Common myeloid progenitor, CD34-positive (primary cell): ENCODE results near the gene PER2.
A peak's percentile ranks its signal among the peaks of the same experiment; 100 is the strongest.

Experiments used
- CTCF ChIA-PET: fragments of 350-600 bp; sonication (Branson Sonifier 250); formaldehyde crosslinking; loops from one replicate; lab custom pipeline; 2021; ENCODE audit warnings: antibody characterized with exemption; lab: Charles Lee
- POLR2A ChIA-PET: fragments of 350-600 bp; sonication (Branson Sonifier 250); formaldehyde crosslinking; loops from one replicate; lab custom pipeline; 2021; ENCODE audit warnings: antibody characterized with exemption; lab: Charles Lee
- DNase-seq, 3 donors: peaks; one replicate each; pipeline versions ENCODE4 v3.0.0 to v3.0.0-alpha.2; 2013
- H3K27ac ChIP-seq, 2 experiments: 1 replicate in 1 of 2; 2 replicates in 1 of 2; pipeline ENCODE4 v1.7.0; 2013; ENCODE audit warnings: inconsistent platforms in 2 of 2, low read length in 2 of 2, mild to moderate bottlenecking in 2 of 2, low read depth in 1 of 2, moderate library complexity in 1 of 2; ENCODE audit not compliant: severe bottlenecking in 2 of 2, insufficient read depth in 1 of 2, poor library complexity in 1 of 2
- H3K27me3 ChIP-seq, 5 experiments: replicated peaks in 2 of 5; 1 replicate in 3 of 5; 2 replicates in 2 of 5; pipeline versions ENCODE4 v1.6.1 to v1.7.0; 2013; ENCODE audit warnings: low read length in 4 of 5, mild to moderate bottlenecking in 2 of 5, moderate library complexity in 2 of 5, inconsistent platforms in 1 of 5; ENCODE audit not compliant: insufficient read depth in 5 of 5, control insufficient read depth in 4 of 5
- H3K36me3 ChIP-seq, 4 experiments: 1 replicate in 2 of 4; 2 replicates in 2 of 4; pipeline versions ENCODE4 v1.6.1 to v1.7.0; 2013; ENCODE audit warnings: low read length in 3 of 4, control low read depth in 1 of 4, mild to moderate bottlenecking in 1 of 4; ENCODE audit not compliant: control insufficient read depth in 4 of 4, insufficient read depth in 4 of 4
- H3K4me1 ChIP-seq, 4 experiments: 1 replicate in 3 of 4; 2 replicates in 1 of 4; pipeline versions ENCODE4 v1.6.1 to v1.7.1; 2013; ENCODE audit warnings: low read length in 3 of 4, mild to moderate bottlenecking in 3 of 4, control low read depth in 1 of 4, inconsistent platforms in 1 of 4, moderate library complexity in 1 of 4; ENCODE audit not compliant: control insufficient read depth in 4 of 4, insufficient read depth in 4 of 4; ENCODE audit errors: control extremely low read depth in 1 of 4
- H3K4me3 ChIP-seq, 7 experiments: 1 replicate in 4 of 7; 2 replicates in 3 of 7; pipeline versions ENCODE4 v1.5.1 to v1.7.0; 2013; ENCODE audit warnings: mild to moderate bottlenecking in 7 of 7, low read length in 6 of 7, moderate library complexity in 6 of 7, inconsistent platforms in 2 of 7, low read depth in 2 of 7, control low read depth in 1 of 7; ENCODE audit not compliant: insufficient read depth in 4 of 7, control insufficient read depth in 1 of 7; ENCODE audit errors: extremely low read depth in 1 of 7
- H3K9me3 ChIP-seq, 5 experiments: 1 replicate in 4 of 5; 2 replicates in 1 of 5; pipeline versions ENCODE4 v1.6.1 to v1.7.1; 2013; ENCODE audit warnings: low read length in 4 of 5, mild to moderate bottlenecking in 2 of 5, inconsistent platforms in 1 of 5, low read depth in 1 of 5, moderate library complexity in 1 of 5; ENCODE audit not compliant: control insufficient read depth in 4 of 5, insufficient read depth in 2 of 5; ENCODE audit errors: control extremely low read depth in 1 of 5
- WGBS: methylation state at CpG from one replicate; pipeline ENCODE4 v1.1.5; 2013; ENCODE audit not compliant: insufficient coverage; 5-methylcytosine and 5-hydroxymethylcytosine counted together

PER2 gene

DNA sequence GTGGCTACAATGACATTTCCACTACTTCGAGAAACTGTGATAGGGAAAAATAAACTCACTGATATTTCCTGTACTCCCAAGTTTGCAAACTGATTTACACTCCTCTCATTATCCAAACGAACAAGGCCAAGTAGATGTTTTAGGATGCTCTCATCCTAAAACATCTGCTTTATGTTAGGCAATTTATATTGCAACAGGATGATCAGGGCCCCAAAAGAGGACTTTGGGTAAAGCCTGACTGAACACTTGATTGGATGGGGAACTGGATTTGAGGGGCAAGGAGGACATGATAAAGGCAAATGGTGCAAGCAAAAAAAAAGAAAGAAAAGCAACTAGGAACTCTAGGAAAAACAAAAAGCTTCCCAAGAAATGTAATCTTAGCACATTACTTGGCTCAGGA lies 46.4 kb downstream of the PER2 start:
- Histone ChIP-seq H3K27me3 (peaks cover 5 to 46% (median 28%) of the 10 kb centered on the region in 5 experiments), H3K4me3 (no peak overlapping the region), H3K9me3 (peaks cover 0 to 5% (median 0%) of the 10 kb centered on the region in 5 experiments), H3K27ac (no peak overlapping the region), H3K4me1 (peaks cover 0 to 19% (median 17%) of the 10 kb centered on the region in 4 experiments), H3K36me3 (peaks cover 6 to 15% (median 12%) of the 10 kb centered on the region in 4 experiments)
- CTCF ChIA-PET, result interaction anchor here (0.6 to 1.7 kb wide), 2 partner anchors 14 to 881 kb away, joined by 3 to 5 read pairs; no protein-coding TSS in a partner anchor
- POLR2A ChIA-PET, result no interaction called here
- no peak for DNase-seq
- WGBS, result 100% methylated on average over 1 of the region's 2 CpGs

DNA sequence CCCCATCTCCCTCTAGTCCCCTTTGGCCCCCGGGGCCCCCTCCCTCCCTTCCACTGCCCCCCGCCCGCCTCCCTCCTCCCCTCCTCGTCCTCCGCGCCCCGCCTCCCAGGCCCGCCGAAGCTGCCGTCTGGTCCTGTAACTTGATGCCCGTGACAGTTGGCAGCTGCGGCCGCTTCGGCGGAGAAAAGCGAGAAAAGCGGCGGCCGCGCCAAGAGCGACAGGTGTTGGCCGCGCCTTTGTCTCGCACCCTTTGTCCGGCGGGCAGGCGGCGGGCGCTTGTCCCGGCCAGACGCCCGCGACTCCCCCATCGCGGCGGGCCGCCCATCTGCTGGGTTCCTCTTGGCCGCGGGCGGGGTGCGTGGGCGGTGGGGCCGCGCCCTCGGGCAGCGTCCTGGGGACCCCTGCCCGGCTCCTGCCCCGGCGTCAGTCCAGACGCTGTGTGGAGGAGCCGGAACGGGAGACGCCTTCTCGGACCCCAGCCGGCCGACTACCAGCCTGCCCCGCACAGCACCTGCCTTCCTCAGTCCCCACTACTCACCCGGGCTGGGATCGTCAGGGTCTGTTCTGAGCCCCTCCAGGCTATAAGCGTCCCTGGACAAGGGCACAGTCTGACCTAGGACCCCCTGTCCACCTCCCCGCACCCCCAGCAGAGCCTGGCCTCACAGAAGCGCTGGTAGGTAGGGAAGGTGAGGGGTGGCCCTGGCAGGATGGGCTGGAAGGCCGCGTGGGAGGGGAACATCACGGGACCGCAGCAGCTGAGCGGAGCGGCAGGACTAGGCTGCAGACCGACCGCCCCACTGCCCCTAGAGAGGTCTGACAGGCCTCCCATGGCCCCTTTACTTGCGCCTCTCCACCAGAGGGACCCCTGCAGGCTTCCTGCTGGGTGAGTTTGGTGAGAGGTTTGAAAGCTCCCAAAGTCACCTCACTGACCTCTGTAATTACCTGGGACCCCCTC lies 47.4 kb downstream of the PER2 start:
- peak in 2 of 3 donors; percentile 33 to 46 for DNase-seq
- ChIA-PET CTCF (interaction anchor here (0.6 kb wide), 1 partner anchor 880 kb away, joined by 3 read pairs; no protein-coding TSS in a partner anchor), POLR2A (no interaction called here)
- WGBS, result 10% methylated on average over 55 of the region's 71 CpGs
- H3K4me1 ChIP-seq, result peaks cover 0 to 19% (median 17%) of the 10 kb centered on the region in 4 experiments
- H3K36me3 ChIP-seq, result peaks cover 6 to 9% (median 7%) of the 10 kb centered on the region in 4 experiments
- peaks cover 0 to 5% (median 0%) of the 10 kb centered on the region in 5 experiments for H3K9me3 ChIP-seq
- H3K27ac ChIP-seq, result no peak overlapping the region
- H3K27me3 ChIP-seq, result peaks cover 6 to 56% (median 32%) of the 10 kb centered on the region in 5 experiments
- peak overlapping the region in 3 of 7 experiments; percentile 4 to 74 (median 33) for H3K4me3 ChIP-seq

DNA sequence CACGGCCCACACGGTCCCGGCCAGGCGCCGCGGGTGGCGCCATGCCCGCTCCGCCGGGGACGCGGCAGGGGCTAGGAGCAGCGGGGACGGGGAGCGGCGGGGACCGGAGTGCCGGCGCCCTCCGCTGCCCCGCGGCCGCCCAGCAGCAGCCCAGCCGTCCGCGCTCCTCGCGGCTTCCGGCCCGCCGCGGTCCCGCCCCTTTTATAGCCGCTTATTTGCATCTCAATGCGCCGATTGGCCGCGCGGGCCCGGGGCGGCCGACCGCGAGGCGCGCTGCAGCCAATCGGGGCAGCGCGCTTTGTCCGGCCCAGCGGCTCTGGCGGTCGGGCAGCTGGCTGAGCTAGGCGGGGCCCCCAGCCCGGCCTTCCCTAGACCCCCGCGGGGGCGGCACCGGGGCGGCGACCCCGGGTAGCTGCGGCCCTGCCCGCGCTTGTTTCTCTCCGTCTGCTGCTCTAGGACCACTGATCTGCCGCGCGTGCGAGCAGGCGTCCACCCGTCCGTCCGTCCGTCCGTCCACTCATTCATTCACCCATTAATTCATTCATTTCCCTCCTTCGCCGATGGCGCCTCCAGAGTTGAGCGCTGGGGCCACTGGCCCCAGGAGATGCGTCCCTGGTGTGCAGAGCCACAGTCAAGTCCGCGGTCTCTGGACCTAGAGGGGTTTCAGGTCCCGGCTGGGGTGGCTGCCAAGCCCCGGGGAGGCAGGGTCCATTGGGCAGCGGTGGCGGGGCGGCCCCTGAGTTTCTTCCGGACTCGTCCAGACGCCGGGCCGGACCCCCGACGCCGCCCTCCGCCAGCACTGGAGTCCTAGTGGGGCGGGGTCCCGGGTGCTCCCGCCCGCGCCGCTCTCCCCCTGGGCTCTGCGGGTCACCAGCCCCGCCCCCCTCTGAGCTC lies 48.3 kb downstream of the PER2 start, which contains the start of gene HES6:
Gene HES6, minus strand, starts transcription at position 176 of the 894 bp plus-strand sequence. Its CDS starts 133 bp downstream, at position 43.
- under 1% methylated on average over 77 of the region's 105 CpGs for WGBS
- H3K27me3 ChIP-seq, result peaks cover 12 to 65% (median 37%) of the 10 kb centered on the region in 5 experiments
- peaks cover 0 to 19% (median 17%) of the 10 kb centered on the region in 4 experiments for H3K4me1 ChIP-seq
- peak within 1 kb of the TSS; percentile 17 to 74 (median 62) for H3K4me3 ChIP-seq
- ChIA-PET CTCF (interaction anchor here (0.7 kb wide), 1 partner anchor 9 kb away, joined by 3 read pairs; no protein-coding TSS in a partner anchor), POLR2A (no interaction called here)
- H3K9me3 ChIP-seq, result peaks cover 0 to 5% (median 0%) of the 10 kb centered on the region in 5 experiments
- no peak within 1 kb of the TSS for H3K27ac ChIP-seq
- H3K36me3 ChIP-seq, result peaks cover 3 to 6% (median 4%) of the 10 kb centered on the region in 4 experiments
- peak; percentile 74 to 83 (median 74) for DNase-seq

DNA sequence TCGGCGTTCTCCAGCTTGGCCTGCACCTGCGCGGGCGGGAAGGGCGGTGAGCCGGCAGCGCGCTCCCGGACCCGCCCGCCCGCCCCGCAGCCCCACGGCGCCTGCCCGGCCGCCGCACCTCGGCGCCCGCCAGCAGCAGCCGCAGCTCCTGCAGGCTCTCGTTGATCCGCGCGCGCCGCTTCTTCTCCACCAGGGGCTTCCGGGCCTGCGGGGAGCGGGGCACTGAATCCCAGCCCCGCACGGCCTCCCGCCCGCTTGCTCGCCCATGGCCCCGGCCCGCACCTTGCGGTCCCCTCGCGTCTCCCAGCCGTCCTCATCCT lies 48.9 kb downstream of the PER2 start:
- Histone ChIP-seq H3K36me3 (peaks cover 2 to 4% (median 3%) of the 10 kb centered on the region in 4 experiments), H3K4me1 (peaks cover 0 to 21% (median 19%) of the 10 kb centered on the region in 4 experiments), H3K4me3 (peak overlapping the region; percentile 17 to 74 (median 62)), H3K9me3 (peaks cover 0 to 5% (median 0%) of the 10 kb centered on the region in 5 experiments), H3K27ac (no peak overlapping the region), H3K27me3 (peaks cover 12 to 66% (median 38%) of the 10 kb centered on the region in 5 experiments)
- ChIA-PET CTCF (interaction anchor here (0.7 to 1.2 kb wide), 3 partner anchors 10 to 20 kb away, joined by 3 to 4 read pairs (median 3); no protein-coding TSS in a partner anchor), POLR2A (no interaction called here)
- WGBS, result under 1% methylated on average over 24 of the region's 43 CpGs
- DNase-seq, result peak in 2 of 3 donors; percentile 42 to 62

DNA sequence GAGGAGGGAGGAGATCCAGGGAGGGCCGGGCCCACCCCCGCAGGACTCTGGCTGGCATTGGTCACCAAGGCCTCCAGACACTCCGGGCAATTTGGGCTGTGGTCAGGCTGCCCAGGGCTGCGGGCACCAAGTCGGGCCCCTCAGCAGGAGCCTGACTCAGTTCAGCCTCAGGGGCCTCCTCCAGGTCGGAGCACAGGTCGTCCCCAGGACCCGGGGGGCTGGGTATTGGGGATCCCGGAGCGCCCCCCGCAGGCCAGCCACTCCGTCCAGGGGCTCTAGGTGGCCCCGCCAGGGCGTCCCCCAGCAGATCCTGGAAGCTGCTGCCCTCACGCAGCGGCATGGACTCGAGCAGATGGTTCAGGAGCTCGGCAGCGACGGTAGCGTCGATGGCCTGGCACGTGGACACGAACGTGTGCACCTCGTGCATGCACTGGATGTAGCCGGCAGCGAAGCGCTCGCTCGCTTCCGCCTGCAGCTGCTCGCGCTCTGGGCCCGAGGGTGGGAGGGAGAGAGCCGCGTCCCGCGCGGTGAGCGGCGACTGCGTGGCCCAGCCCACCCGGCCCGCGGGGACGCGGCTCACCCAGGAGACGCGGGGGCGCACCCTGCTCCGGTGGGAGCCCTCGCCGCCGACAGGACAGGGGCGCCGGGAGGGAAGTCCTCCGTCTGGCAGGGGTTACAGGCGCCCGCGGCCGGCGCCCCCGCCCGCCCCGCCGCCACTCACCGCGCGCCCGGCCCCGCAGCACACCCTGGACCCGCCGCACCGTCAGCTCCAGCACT lies 49.5 kb downstream of the PER2 start:
- CTCF ChIA-PET, result interaction anchor here (1.0 to 1.2 kb wide), 2 partner anchors 17 to 21 kb away, joined by 3 to 4 read pairs; no protein-coding TSS in a partner anchor
- peaks cover 0 to 23% (median 21%) of the 10 kb centered on the region in 4 experiments for H3K4me1 ChIP-seq
- WGBS, result 19% methylated on average over 73 of the region's 75 CpGs

More for the DNA sequence above, 49.5 kb downstream of the PER2 start:
- peak in 2 of 3 donors; percentile 56 to 70 for DNase-seq
- Histone ChIP-seq H3K27me3 (peaks cover 12 to 66% (median 38%) of the 10 kb centered on the region in 5 experiments), H3K4me3 (peak overlapping the region in 4 of 7 experiments; percentile 36 to 74 (median 54)), H3K9me3 (peaks cover 0 to 5% (median 0%) of the 10 kb centered on the region in 5 experiments), H3K36me3 (peaks cover 0 to 2% (median 0%) of the 10 kb centered on the region in 4 experiments), H3K27ac (no peak overlapping the region)
- POLR2A ChIA-PET, result no interaction called here
